Measurements from ENCODE around the gene B4GALNT2.
"Not testable (repeated sequence)": the region's sequence is repeated elsewhere in the genome, so short reads cannot be mapped to it uniquely, and the experiment has no call there.

The B4GALNT2 gene

GRCh38 chr17:49132317-49132698, 261 bp upstream of the B4GALNT2 start:
- TF ChIP-seq CTCF (IDR thresholded peaks at IDR 0.05; ENCODE audit: insufficient read depth, low read depth, low read length, missing control alignments) = no peak
- H3K4me3 ChIP-seq (ENCODE audit: low read length) = peak overlapping the region; percentile 48
- no peak for DNase-seq (ENCODE audit: low read depth)

- no peak overlapping the region for H3K4me3 ChIP-seq (ENCODE audit: low read length)
- TF ChIP-seq CTCF (IDR thresholded peaks at IDR 0.05; ENCODE audit: insufficient read depth, low read depth, low read length, missing control alignments) = no peak
- no peak for DNase-seq (ENCODE audit: low read depth)
Measured at GRCh38 chr17:49136335-49136734, 3.8 kb downstream of the B4GALNT2 start.

- DNase-seq (ENCODE audit: low read depth); H3K4me3 ChIP-seq (ENCODE audit: low read length): not testable (repeated sequence)
Measured at GRCh38 chr17:49145654-49146053, 13.1 kb downstream of the B4GALNT2 start.

GRCh38 chr17:49146620-49147306, 14.2 kb downstream of the B4GALNT2 start:
- no peak overlapping the region for H3K4me3 ChIP-seq (ENCODE audit: low read length)
- DNase-seq (ENCODE audit: low read depth) = peak; percentile 98
- TF ChIP-seq CTCF (IDR thresholded peaks at IDR 0.05; ENCODE audit: insufficient read depth, low read depth, low read length, missing control alignments) = no peak

GRCh38 chr17:49148171-49148570, 15.6 kb downstream of the B4GALNT2 start:
- TF ChIP-seq CTCF (IDR thresholded peaks at IDR 0.05; ENCODE audit: insufficient read depth, low read depth, low read length, missing control alignments) = no peak
- no peak overlapping the region for H3K4me3 ChIP-seq (ENCODE audit: low read length)
- no peak for DNase-seq (ENCODE audit: low read depth)

- DNase-seq (ENCODE audit: low read depth) = no peak
- no peak overlapping the region for H3K4me3 ChIP-seq (ENCODE audit: low read length)
- no peak for TF ChIP-seq CTCF (IDR thresholded peaks at IDR 0.05; ENCODE audit: insufficient read depth, low read depth, low read length, missing control alignments)
Measured at GRCh38 chr17:49151996-49152395, 19.4 kb downstream of the B4GALNT2 start.

- DNase-seq (ENCODE audit: low read depth) = no peak
- no peak for TF ChIP-seq CTCF (IDR thresholded peaks at IDR 0.05; ENCODE audit: insufficient read depth, low read depth, low read length, missing control alignments)
- H3K4me3 ChIP-seq (ENCODE audit: low read length) = no peak overlapping the region
Measured at GRCh38 chr17:49156256-49156655, 23.7 kb downstream of the B4GALNT2 start.
